OCI-LY3 (cell line): ENCODE measurements around the gene ARL13B.

Experiments
- EZH2phosphoT487 ChIP-seq: fragments of 200-600 bp; shearing (Covaris generic); IDR thresholded peaks from 2 replicates; pipeline ENCODE4 v1.6.1; 2018; ENCODE audit warnings: antibody characterized with exemption, mixed run types, low read depth
- TF ChIP-seq, protein P1 (sequence below): fragments of 200-600, 300-600 bp; sonication (generic); IDR thresholded peaks from 2 replicates; pipeline ENCODE4 v1.5.1; 2014; ENCODE audit warnings: antibody characterized with exemption, low read length, low read depth

DNA sequence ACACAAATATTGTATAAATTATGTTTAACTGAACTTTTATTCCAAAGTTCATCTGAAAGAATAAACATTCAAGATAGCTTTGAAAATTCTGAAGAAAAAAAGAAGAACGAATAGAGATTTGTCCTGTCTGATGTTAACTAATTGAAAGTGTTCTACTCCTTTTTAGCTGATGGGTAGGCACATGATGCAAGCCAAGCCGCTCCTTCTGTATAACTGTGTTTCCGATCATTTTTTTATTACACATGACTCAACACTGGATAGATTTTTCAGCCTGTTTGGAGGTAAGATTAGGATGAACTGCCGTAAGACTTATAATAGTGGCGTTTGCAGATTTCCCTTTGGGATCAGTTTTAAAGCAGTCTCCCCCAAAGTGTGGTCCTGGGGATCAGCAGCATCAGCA, 101.9 kb downstream of the ARL13B start:
- TF ChIP-seq, protein P1, sequence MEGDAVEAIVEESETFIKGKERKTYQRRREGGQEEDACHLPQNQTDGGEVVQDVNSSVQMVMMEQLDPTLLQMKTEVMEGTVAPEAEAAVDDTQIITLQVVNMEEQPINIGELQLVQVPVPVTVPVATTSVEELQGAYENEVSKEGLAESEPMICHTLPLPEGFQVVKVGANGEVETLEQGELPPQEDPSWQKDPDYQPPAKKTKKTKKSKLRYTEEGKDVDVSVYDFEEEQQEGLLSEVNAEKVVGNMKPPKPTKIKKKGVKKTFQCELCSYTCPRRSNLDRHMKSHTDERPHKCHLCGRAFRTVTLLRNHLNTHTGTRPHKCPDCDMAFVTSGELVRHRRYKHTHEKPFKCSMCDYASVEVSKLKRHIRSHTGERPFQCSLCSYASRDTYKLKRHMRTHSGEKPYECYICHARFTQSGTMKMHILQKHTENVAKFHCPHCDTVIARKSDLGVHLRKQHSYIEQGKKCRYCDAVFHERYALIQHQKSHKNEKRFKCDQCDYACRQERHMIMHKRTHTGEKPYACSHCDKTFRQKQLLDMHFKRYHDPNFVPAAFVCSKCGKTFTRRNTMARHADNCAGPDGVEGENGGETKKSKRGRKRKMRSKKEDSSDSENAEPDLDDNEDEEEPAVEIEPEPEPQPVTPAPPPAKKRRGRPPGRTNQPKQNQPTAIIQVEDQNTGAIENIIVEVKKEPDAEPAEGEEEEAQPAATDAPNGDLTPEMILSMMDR, result no peak
- no peak for TF ChIP-seq EZH2phosphoT487
